GM18861 (cell line): ENCODE data around the gene FBXO40.

Experiments used
- ATAC-seq: cut with Tn5 transposase; IDR thresholded peaks from one replicate; pipeline ENCODE4 v1.9.1; 2021; ENCODE audit not compliant: unreplicated experiment

The FBXO40 gene

GRCh38 chr3:121661376-121661775 lies 68.2 kb downstream of the FBXO40 start:
- ATAC-seq: no peak

- ATAC-seq: no peak
Measured at GRCh38 chr3:121662742-121663141, 69.6 kb downstream of the FBXO40 start.

DNA sequence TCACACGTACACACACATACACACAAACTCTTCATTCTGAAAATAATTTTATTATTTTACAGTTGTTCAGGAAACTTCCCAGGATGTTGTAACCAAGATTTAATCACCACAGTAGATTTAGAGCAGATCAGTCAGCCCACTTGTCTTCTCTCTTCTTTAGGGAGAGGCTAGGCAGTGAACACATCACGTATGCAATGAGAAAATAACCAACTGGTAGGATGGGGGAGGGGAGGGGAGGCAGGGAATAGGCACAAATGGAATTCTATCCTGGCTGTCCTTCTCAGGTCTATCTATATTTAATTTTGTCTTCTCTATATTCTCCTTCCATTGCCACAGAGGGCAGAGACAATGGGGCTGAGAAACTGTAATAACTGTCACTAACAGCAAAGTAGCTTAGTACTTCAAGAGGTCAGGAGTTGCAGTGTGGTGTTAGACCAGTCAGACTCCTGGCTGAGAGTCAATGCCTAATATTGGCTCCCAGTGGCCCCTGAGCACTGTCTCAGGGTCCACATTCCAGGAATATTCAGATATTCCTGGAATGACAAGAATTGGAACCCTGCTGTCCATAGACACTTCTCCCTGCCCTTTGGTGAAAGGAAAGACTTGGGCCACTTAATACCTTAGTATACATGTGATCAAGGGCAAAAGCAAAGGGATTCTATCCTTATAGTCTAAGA lies 70.1 kb downstream of the FBXO40 start:
- no peak for ATAC-seq

DNA sequence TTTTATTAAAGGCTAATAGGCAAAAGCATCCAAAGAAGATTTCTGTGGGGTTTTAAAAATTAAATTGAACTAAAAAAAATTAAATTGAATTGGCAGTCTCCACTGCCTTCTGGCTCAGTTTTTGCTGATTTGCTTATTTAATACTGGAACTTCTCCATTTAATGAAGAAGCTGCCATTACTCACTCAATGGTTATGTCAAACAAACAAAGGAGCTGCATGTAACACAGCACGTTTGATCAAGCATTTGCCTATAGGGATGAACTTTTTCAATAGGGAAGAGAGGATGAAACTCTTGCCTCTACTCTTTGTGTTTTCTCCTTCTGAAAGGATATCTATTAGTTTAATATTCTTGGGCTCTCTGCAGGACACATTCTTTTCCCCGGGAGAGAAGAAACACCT lies 72.3 kb downstream of the FBXO40 start:
- ATAC-seq: no peak

DNA sequence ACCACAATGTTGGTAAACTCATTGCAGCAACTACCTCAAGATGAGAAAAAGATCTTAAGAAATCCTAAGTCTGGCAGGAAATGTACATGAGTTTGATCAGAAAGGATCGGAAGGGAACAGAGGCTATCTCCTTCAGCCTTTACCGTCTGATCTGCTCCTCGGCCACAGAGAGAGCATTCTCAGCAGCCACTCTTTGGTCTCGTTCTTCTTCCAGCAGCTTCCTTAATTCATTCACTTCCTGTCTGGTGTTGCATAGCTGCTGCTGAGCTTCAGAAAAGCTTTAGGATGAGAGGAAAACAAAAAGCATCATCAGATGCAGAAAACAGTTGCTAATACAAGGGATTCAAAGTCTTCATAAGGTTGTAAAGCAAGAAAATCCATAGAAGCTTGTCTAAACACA lies 74.2 kb downstream of the FBXO40 start:
- ATAC-seq: no peak

- no peak for ATAC-seq
Measured at GRCh38 chr3:121670676-121671075, 77.5 kb downstream of the FBXO40 start.

- no peak for ATAC-seq
Measured at GRCh38 chr3:121677141-121677540, 84.0 kb downstream of the FBXO40 start.
